GM12878 (cell line): ENCODE data around the gene NEFH.

Experiments used
- BACH1 ChIP-seq: fragments of 450-650 bp; IDR thresholded peaks from 2 replicates; pipeline ENCODE4 v1.6.1; 2017; ENCODE audit warnings: mild to moderate bottlenecking, borderline replicate concordance
- IKZF1 ChIP-seq: fragments of 450-650 bp; conservative IDR thresholded peaks from 2 replicates; pipeline ENCODE4 v1.6.1; 2017; ENCODE audit warnings: antibody characterized with exemption, mild to moderate bottlenecking
- SMAD1 ChIP-seq: fragments of 450-650 bp; IDR thresholded peaks from 2 replicates; pipeline ENCODE4 v1.6.1; 2018; ENCODE audit warnings: mild to moderate bottlenecking, low read depth; ENCODE audit not compliant: partially characterized antibody
- TF ChIP-seq, protein P1 (sequence below): IDR thresholded peaks from 2 replicates; pipeline ENCODE4 v1.6.1; 2012; ENCODE audit warnings: low read length, inconsistent platforms

DNA sequence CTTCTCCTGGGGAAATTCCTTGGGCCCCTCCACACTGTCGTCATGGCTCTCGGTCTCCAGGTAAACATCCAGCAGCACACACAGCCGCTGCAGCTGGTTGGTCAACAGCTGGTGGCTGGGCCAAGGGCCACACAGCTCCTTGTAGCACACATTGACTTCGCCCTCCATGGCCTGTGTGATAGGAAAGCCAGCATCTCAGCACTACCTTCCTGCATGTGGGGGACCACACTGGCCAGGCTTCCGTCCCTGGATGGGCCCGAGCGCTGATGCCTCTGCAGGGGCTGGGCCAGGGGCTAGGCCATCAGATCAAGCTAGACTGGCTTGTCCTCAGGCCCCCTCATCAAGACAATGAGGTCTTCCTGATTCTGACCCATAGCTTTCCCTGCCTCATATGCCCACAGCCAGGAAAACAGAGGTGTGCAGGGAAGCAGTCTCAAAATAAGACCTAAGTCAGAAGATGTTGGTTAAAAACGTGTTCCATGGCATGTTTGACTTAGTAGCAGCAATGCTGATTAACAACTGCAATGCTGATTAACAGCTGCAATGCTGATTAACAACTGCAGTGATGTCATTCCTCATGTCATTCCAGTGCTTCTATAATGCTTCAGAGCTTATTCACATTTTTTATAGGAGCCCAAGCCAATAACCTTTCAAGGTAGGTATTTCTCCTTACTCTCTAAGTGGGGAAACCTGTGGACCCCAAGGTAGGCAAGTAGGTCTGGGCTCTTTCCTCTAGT lies 31.3 kb downstream of the NEFH start:
- TF ChIP-seq SMAD1 (no peak), BACH1 (no peak), IKZF1 (no peak)
- TF ChIP-seq, protein P1, sequence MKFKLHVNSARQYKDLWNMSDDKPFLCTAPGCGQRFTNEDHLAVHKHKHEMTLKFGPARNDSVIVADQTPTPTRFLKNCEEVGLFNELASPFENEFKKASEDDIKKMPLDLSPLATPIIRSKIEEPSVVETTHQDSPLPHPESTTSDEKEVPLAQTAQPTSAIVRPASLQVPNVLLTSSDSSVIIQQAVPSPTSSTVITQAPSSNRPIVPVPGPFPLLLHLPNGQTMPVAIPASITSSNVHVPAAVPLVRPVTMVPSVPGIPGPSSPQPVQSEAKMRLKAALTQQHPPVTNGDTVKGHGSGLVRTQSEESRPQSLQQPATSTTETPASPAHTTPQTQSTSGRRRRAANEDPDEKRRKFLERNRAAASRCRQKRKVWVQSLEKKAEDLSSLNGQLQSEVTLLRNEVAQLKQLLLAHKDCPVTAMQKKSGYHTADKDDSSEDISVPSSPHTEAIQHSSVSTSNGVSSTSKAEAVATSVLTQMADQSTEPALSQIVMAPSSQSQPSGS = no peak
